CD8-positive, alpha-beta memory T cell (primary cell): Measurements from ENCODE around the gene SOWAHA. TPM values are rescaled to one million over a fixed set of nuclear protein-coding genes. Genes with fewer than 3 reads are reported as not detected.

Source experiments
- CTCF ChIA-PET: fragments of 350-600 bp; sonication (Branson Sonifier 250); formaldehyde crosslinking; loops from one replicate; lab custom pipeline; 2021; ENCODE audit warnings: antibody characterized with exemption; lab: Charles Lee
- POLR2A ChIA-PET: fragments of 350-600 bp; sonication (Branson Sonifier 250); formaldehyde crosslinking; loops from one replicate; lab custom pipeline; 2021; ENCODE audit warnings: antibody characterized with exemption; lab: Charles Lee
- DNase-seq, 5 donors: peaks; one replicate each; pipeline versions ENCODE4 v3.0.0 to v3.0.0-alpha.2; 2020 to 2022; ENCODE audit warnings: mixed read lengths in 1 of 5
- H3K27ac ChIP-seq: one replicate; pipeline ENCODE4 v1.7.0; 2013; ENCODE audit warnings: low read depth, mild to moderate bottlenecking, low read length, moderate library complexity
- H3K27me3 ChIP-seq: 2 replicates; pipeline ENCODE4 v1.7.0; 2013; ENCODE audit warnings: low read length, mild to moderate bottlenecking; ENCODE audit not compliant: insufficient read depth, poor library complexity, severe bottlenecking
- H3K36me3 ChIP-seq: 2 replicates; pipeline ENCODE4 v1.7.0; 2013; ENCODE audit warnings: mild to moderate bottlenecking, low read length, moderate library complexity; ENCODE audit not compliant: insufficient read depth
- H3K4me1 ChIP-seq: 2 replicates; pipeline ENCODE4 v1.7.0; 2013; ENCODE audit warnings: mild to moderate bottlenecking, low read length, moderate library complexity; ENCODE audit not compliant: insufficient read depth
- H3K4me3 ChIP-seq: 2 replicates; pipeline ENCODE4 v1.7.0; 2013; ENCODE audit warnings: mild to moderate bottlenecking, low read length
- H3K9me3 ChIP-seq: 2 replicates; pipeline ENCODE4 v1.7.0; 2013; ENCODE audit warnings: mild to moderate bottlenecking, low read length
- H3K27ac Mint-ChIP-seq, 8 donors: one replicate each; pipeline ENCODE4 v1.8.0; 2020 to 2021; ENCODE audit warnings: mixed read lengths in 8 of 8, mild to moderate bottlenecking in 6 of 8, inconsistent platforms in 3 of 8, moderate library complexity in 3 of 8
- H3K27me3 Mint-ChIP-seq, 2 donors: one replicate each; pipeline ENCODE4 v1.8.0; 2020 to 2021; ENCODE audit warnings: mixed read lengths in 2 of 2, mild to moderate bottlenecking in 1 of 2, moderate library complexity in 1 of 2
- H3K36me3 Mint-ChIP-seq, 3 donors: one replicate each; pipeline ENCODE4 v1.8.0; 2020 to 2021; ENCODE audit warnings: mixed read lengths in 3 of 3, inconsistent platforms in 1 of 3, mild to moderate bottlenecking in 1 of 3
- H3K4me1 Mint-ChIP-seq, 3 donors: one replicate each; pipeline ENCODE4 v1.8.0; 2020 to 2021; ENCODE audit warnings: mixed read lengths in 3 of 3, inconsistent platforms in 1 of 3, mild to moderate bottlenecking in 1 of 3
- H3K4me3 Mint-ChIP-seq, 7 donors: one replicate each; pipeline ENCODE4 v1.8.0; 2020 to 2021; ENCODE audit warnings: mixed read lengths in 7 of 7, mild to moderate bottlenecking in 6 of 7, moderate library complexity in 4 of 7, inconsistent platforms in 2 of 7
- H3K9me3 Mint-ChIP-seq, 5 donors: one replicate each; pipeline ENCODE4 v1.8.0; 2020 to 2022; ENCODE audit warnings: mixed read lengths in 5 of 5, mild to moderate bottlenecking in 3 of 5, moderate library complexity in 2 of 5, inconsistent platforms in 1 of 5
- polyA plus RNA-seq: library from polyadenylated mRNA; unstranded; fragments of 300-500 nt; fragmentation: Illumina TruSeq; gene quantifications from one replicate; pipeline ENCODE4 v1.2.3, GENCODE V29; 2021
- total RNA-seq, 2 experiments: library from RNA; stranded (reverse); gene quantifications; one replicate each; pipeline ENCODE4 v1.2.3, GENCODE V29; 2021

SOWAHA gene
- total and polyA plus RNA-seq, 3 experiments from 2014 or later, result 0.07 TPM; not detected in 2

DNA sequence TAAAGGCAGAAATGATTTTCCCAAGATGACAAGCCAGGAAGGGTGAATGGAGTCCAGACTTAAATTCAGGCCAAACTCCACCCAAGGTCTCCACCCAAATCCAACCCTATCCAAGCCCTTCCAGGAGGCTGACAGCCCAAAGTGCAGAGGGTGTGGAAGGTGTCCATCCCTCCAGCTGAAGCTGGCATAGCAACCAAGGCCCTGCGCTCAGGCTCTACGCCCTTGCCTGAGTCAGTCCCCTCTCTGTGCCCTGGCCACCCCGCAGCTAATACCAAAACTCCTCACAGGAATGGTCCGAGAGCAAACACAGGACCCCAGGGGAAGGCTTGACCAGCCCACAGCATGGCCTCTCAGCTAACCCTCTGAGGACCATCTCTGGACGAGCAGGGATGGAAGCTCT lies 38.2 kb upstream of the SOWAHA start:
- CTCF ChIA-PET, result interaction anchor here (1.1 to 1.5 kb wide), 2 partner anchors 8 to 45 kb away, joined by 3 to 4 read pairs; no protein-coding TSS in a partner anchor

DNA sequence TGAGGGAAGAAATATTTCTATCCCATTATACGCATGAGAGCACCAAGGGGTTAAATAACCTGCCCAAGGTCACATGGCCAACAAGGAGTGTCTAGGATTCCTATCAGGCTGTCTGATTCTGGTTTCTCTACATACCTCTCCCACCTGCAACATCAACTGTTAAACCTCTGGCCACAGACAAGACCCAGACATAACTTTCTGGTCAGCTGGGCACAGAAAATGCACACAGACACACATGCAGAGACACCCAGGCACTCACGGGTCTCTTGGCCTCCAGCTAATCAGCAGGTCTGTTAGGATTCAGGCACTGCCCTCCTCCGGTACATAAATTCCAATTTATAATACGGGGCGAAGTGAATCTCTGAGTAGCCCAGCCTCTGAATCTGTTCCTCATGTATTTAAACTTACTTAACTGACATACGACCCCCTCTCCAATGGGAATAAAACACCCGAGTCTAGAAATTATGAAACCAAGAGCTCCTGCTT lies 37.6 kb upstream of the SOWAHA start:
- POLR2A ChIA-PET, result no interaction called here
- H3K4me3 Mint-ChIP-seq, result peak overlapping the region in 6 of 7 donors; percentile 77 to 90 (median 80)

More for the DNA sequence above, 38.2 kb upstream of the SOWAHA start:
- Histone ChIP-seq H3K27ac (peak overlapping the region; percentile 17), H3K4me3 (no peak overlapping the region), H3K4me1 (peaks cover 15% of the 10 kb centered on the region), H3K27me3 (no peaks in the 10 kb centered on the region), H3K9me3 (no peaks in the 10 kb centered on the region), H3K36me3 (no peaks in the 10 kb centered on the region)
- Mint-ChIP-seq H3K4me3 (peak overlapping the region in 2 of 7 donors; percentile 50 to 67), H3K27ac (no peak overlapping the region), H3K4me1 (peaks cover 15 to 39% (median 23%) of the 10 kb centered on the region in 3 donors), H3K9me3 (no peaks in the 10 kb centered on the region), H3K36me3 (no peaks in the 10 kb centered on the region), H3K27me3 (no peaks in the 10 kb centered on the region)
- DNase-seq, result no peak
- POLR2A ChIA-PET, result no interaction called here

DNA sequence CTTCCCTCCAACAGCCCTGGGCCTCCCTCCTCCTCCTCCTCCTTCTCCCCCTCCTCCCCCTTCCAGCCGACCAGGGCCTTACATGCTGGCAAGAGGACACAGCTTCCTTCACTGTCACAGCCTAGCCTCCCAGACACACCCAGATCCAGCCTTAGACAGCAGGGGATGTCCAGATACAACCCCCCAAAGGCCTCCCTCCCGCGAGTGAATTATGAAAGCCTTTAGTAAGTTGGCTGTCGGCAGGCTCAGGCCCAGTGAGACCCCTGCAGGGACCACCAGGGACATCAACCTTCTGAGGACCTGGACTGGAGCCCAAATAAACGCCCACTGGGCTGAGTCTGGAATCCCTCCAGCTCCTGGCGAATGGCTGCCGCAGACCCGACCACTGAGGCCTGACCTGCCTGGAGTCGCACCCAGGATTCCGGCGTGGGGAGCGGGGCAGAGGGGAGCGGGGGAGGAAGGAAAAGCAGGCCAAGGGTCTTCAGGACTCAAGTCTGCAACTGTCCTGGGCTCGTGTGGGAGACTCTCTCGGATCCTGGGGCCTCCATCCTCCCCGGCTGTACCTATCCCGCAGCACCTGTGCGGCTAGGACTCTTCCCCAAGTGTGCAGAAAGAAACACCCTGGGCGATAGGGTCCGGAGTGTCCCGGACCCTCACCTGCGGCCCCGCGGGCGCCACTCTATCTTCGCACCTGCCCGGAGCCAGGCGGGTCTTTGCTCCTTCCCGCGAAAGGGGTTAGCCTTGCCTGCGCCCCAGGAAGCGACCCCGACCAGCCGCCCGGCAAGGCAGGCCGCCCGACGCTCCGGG lies 36.8 kb upstream of the SOWAHA start:
- Mint-ChIP-seq H3K27ac (peak overlapping the region in 5 of 8 donors; percentile 59 to 89 (median 75)), H3K9me3 (no peaks in the 10 kb centered on the region), H3K27me3 (peaks cover 2 to 3% of the 10 kb centered on the region in 2 donors), H3K36me3 (no peaks in the 10 kb centered on the region), H3K4me3 (peak overlapping the region; percentile 65 to 90 (median 79)), H3K4me1 (peaks cover 21 to 51% (median 34%) of the 10 kb centered on the region in 3 donors)
- Histone ChIP-seq H3K4me1 (peaks cover 15% of the 10 kb centered on the region), H3K36me3 (no peaks in the 10 kb centered on the region), H3K4me3 (peak overlapping the region; percentile 26), H3K27me3 (no peaks in the 10 kb centered on the region), H3K27ac (peak overlapping the region; percentile 55), H3K9me3 (no peaks in the 10 kb centered on the region)
- DNase-seq, result peak in 1 of 5 donors; percentile 11
- CTCF ChIA-PET, result interaction anchor here (1.1 to 1.3 kb wide), 3 partner anchors 10 to 43 kb away, joined by 3 to 4 read pairs (median 4); partner anchors contain the start of gene CCNI2
- POLR2A ChIA-PET, result interaction anchor here (1.6 kb wide), 1 partner anchor 29 kb away, joined by 6 read pairs; the partner anchor contains the start of gene CCNI2

More for the DNA sequence above, 37.6 kb upstream of the SOWAHA start:
- Mint-ChIP-seq H3K36me3 (no peaks in the 10 kb centered on the region), H3K27me3 (no peaks in the 10 kb centered on the region), H3K27ac (peak overlapping the region in 5 of 8 donors; percentile 3 to 87 (median 59)), H3K4me1 (peaks cover 18 to 43% (median 29%) of the 10 kb centered on the region in 3 donors), H3K9me3 (no peaks in the 10 kb centered on the region)
- Histone ChIP-seq H3K4me3 (no peak overlapping the region), H3K4me1 (peaks cover 15% of the 10 kb centered on the region), H3K9me3 (no peaks in the 10 kb centered on the region), H3K36me3 (no peaks in the 10 kb centered on the region), H3K27ac (peak overlapping the region; percentile 55), H3K27me3 (no peaks in the 10 kb centered on the region)
- no peak for DNase-seq
- CTCF ChIA-PET, result interaction anchor here (1.1 to 1.5 kb wide), 3 partner anchors 9 to 44 kb away, joined by 3 to 4 read pairs (median 3); partner anchors contain the start of gene CCNI2

DNA sequence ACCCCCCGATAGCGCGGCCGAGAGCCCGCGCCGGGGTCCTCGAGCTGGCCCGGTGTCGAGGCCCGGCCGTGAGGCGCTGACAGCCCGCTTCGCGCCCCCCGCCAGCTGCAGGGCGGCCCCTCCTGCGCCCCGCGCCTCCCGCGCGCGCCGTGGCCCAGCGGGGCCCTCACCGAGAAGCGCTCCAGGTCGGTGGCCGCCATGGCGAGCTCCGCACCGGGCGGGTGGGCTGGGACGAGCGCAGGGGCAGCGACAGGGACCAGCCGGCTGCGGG lies 36.2 kb upstream of the SOWAHA start:
- H3K27me3 ChIP-seq, result no peaks in the 10 kb centered on the region
- no peaks in the 10 kb centered on the region for H3K36me3 Mint-ChIP-seq
- peak overlapping the region; percentile 55 for H3K27ac ChIP-seq
- no peak overlapping the region for H3K27ac Mint-ChIP-seq
- no peaks in the 10 kb centered on the region for H3K9me3 Mint-ChIP-seq
- peaks cover 24 to 52% (median 34%) of the 10 kb centered on the region in 3 donors for H3K4me1 Mint-ChIP-seq
- no peaks in the 10 kb centered on the region for H3K9me3 ChIP-seq
- peaks cover 15% of the 10 kb centered on the region for H3K4me1 ChIP-seq
- peak overlapping the region in 1 of 7 donors; percentile 73 for H3K4me3 Mint-ChIP-seq
- CTCF ChIA-PET, result interaction anchor here (1.3 kb wide), 1 partner anchor 43 kb away, joined by 4 read pairs; no protein-coding TSS in a partner anchor
- H3K36me3 ChIP-seq, result no peaks in the 10 kb centered on the region
- peaks cover 3 to 6% of the 10 kb centered on the region in 2 donors for H3K27me3 Mint-ChIP-seq
- peak overlapping the region; percentile 26 for H3K4me3 ChIP-seq
- DNase-seq, result no peak
- POLR2A ChIA-PET, result interaction anchor here (1.6 kb wide), 1 partner anchor 29 kb away, joined by 6 read pairs; the partner anchor contains the start of gene CCNI2

DNA sequence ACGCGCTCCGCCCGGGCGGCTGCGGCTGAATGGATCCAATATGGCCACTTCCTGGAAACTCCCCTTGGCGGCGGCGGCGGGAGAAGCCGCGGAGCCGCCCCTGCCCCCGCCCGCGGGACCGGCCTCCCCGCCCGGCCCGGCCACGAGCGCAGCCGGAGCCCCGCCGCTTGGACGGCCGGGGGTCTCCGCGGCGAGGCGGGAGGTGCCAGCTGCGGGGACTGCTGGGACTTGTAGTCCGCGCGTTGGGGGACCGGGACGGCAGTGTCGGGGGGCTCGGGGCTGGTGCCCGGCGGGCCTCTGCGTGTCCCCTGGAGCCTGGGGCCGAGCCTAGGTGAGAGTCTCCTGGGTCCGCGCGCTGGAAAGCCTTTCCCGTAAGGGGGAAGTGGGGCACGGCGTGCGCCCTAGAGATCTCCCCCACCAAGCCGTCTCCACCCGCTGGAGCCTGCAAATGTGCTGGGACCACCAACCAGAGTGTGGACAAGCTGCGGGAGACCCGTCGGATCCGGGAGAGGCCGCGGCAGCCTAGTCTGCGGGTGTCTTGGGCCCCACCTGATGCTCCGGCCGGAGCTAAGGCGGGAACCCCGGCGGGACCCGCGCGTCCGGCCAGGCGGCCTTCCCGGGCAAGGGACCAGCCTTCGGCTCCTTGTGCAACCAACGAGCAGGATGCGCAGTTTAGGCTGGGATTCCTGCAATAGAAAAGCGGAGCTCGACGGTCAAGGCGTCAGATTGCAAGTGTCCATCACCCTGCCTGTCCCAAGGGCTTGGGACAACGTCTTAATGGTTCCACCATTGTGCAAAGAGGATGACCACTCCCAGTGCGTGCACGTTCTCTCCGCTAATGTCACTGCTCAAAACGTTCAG lies 35.7 kb upstream of the SOWAHA start, which contains the start of gene SEPTIN8:
TSS of gene SEPTIN8 (minus strand) at position 31 of the 861 bp plus-strand sequence. CDS start 102 bp downstream, outside the sequence.
- no peaks in the 10 kb centered on the region for H3K36me3 ChIP-seq
- Mint-ChIP-seq H3K4me3 (peak within 1 kb of the TSS; percentile 77 to 93 (median 87)), H3K4me1 (peaks cover 24 to 50% (median 34%) of the 10 kb centered on the region in 3 donors), H3K27ac (peak within 1 kb of the TSS in 7 of 8 donors; percentile 58 to 89 (median 78)), H3K9me3 (no peaks in the 10 kb centered on the region), H3K36me3 (no peaks in the 10 kb centered on the region), H3K27me3 (peaks cover 3 to 6% of the 10 kb centered on the region in 2 donors)
- H3K27ac ChIP-seq, result peak within 1 kb of the TSS; percentile 55
- CTCF ChIA-PET, result interaction anchor here (1.3 to 2.3 kb wide), 2 partner anchors 30 to 42 kb away, joined by 4 to 6 read pairs; partner anchors contain the start of gene CCNI2
- no peaks in the 10 kb centered on the region for H3K27me3 ChIP-seq
- peak; percentile 34 to 66 (median 49) for DNase-seq
- no peaks in the 10 kb centered on the region for H3K9me3 ChIP-seq
- POLR2A ChIA-PET, result interaction anchor here (0.6 to 1.6 kb wide), 2 partner anchors 30 to 241 kb away, joined by 3 to 6 read pairs; partner anchors contain the start of gene CCNI2
- peak within 1 kb of the TSS; percentile 66 for H3K4me3 ChIP-seq
- H3K4me1 ChIP-seq, result peaks cover 15% of the 10 kb centered on the region

DNA sequence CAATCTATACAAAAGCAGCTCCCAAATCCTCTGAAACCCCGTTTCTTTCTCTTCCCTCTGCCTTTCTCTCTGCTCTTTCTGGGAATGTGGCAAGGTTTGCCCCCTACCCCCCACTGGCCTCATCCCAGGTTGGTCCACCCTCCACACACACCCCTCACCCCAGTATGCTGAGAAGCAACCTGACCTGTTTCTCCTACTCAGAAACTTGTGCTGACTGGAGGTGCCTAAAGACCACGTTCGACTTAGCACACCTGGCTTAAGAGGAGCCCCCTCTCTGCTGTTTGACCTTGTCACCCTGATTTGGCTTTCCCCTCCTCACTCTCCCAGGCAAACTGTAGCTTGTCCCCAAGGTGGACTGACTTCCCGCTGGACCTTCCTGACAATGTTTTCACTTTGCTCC lies 35.0 kb upstream of the SOWAHA start:
- Mint-ChIP-seq H3K4me1 (peaks cover 24 to 50% (median 34%) of the 10 kb centered on the region in 3 donors), H3K27me3 (peaks cover 6 to 9% of the 10 kb centered on the region in 2 donors), H3K27ac (peak overlapping the region in 7 of 8 donors; percentile 12 to 88 (median 78)), H3K4me3 (peak overlapping the region; percentile 73 to 93 (median 87)), H3K9me3 (no peaks in the 10 kb centered on the region), H3K36me3 (no peaks in the 10 kb centered on the region)
- Histone ChIP-seq H3K9me3 (no peaks in the 10 kb centered on the region), H3K4me1 (peaks cover 15% of the 10 kb centered on the region), H3K36me3 (no peaks in the 10 kb centered on the region), H3K27me3 (no peaks in the 10 kb centered on the region), H3K27ac (peak overlapping the region; percentile 43), H3K4me3 (peak overlapping the region; percentile 66)
- no peak for DNase-seq
- ChIA-PET POLR2A (interaction anchor here (1.6 kb wide), 1 partner anchor 31 kb away, joined by 6 read pairs; the partner anchor contains the start of gene CCNI2), CTCF (interaction anchor here (1.8 to 2.3 kb wide), 2 partner anchors 31 to 42 kb away, joined by 4 to 6 read pairs; partner anchors contain the start of gene CCNI2)

DNA sequence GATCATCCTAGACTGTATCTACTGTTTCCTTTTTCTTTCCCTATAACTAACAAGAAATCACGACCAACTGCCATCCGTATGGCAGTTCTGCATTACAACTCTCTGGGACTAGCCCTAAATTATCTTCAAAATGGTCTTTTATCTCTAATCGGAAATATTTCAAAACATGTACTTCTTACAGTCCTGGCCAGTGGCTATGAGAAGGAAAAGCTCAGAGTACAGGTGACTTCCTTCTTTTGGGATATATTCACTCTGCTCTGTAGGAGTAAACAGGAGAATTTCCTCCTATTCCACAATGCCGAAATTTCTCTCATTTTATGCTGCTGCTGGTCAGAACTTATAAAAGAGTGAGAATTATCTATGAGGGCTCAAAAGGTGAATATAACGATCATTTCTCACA lies 34.2 kb upstream of the SOWAHA start:
- POLR2A ChIA-PET, result no interaction called here
- no peaks in the 10 kb centered on the region for H3K36me3 Mint-ChIP-seq
- peak overlapping the region in 5 of 7 donors; percentile 0 to 87 (median 24) for H3K4me3 Mint-ChIP-seq

More for the DNA sequence above, 34.2 kb upstream of the SOWAHA start:
- Mint-ChIP-seq H3K4me1 (peaks cover 24 to 48% (median 34%) of the 10 kb centered on the region in 3 donors), H3K27me3 (peaks cover 6 to 9% of the 10 kb centered on the region in 2 donors), H3K27ac (peak overlapping the region in 1 of 8 donors; percentile 12), H3K9me3 (no peaks in the 10 kb centered on the region)
- CTCF ChIA-PET, result interaction anchor here (0.9 to 2.3 kb wide), 3 partner anchors 14 to 42 kb away, joined by 3 to 6 read pairs (median 4); partner anchors contain the start of gene CCNI2
- H3K4me3 ChIP-seq, result no peak overlapping the region
- no peaks in the 10 kb centered on the region for H3K9me3 ChIP-seq
- DNase-seq, result no peak
- H3K27me3 ChIP-seq, result no peaks in the 10 kb centered on the region
- no peaks in the 10 kb centered on the region for H3K36me3 ChIP-seq
- no peak overlapping the region for H3K27ac ChIP-seq
- peaks cover 15% of the 10 kb centered on the region for H3K4me1 ChIP-seq
